ENCODE results near the gene HACD3. TPM values are rescaled to one million over a fixed set of nuclear protein-coding genes. Genes with fewer than 3 reads are reported as not detected.

HACD3 gene
- total and polyA plus RNA-seq, 2 of the 13 experiments (the other 11 are each of a cell fraction or from before 2014, with no cell fraction given), result 73.6 to 161 TPM

DNA sequence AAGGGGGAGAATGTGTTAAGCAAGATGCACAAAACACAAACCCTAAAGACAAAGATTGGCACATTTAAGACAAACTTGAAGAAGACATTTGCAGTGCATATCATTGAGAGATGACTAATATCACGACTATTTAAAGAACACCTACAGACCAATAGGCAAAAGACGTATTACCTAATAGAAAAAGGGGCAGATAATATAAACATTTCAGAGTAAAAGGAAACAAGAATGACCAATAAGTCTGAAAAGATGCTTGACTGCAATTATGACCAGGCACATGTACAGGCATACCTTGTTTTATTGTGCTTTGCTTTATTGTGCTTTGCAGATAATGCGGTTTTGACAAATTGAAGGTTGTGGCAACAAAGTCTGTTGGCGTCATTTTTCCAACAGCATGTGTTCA lies 4.9 kb downstream of the HACD3 start:
- no peak overlapping the region for H2AFZ ChIP-seq (ENCODE audit: low read length)
- H3K79me2 ChIP-seq (ENCODE audit: insufficient read depth, low read length), result peaks cover 86% of the 10 kb centered on the region
- ChIA-PET POLR2A (no interaction called here), CTCF (ENCODE audit: low intra/inter-chr PET ratio, low total read pairs) (no interaction called here)
- H3K9me3 ChIP-seq (ENCODE audit: low read length), result no peaks in the 10 kb centered on the region
- H3K4me2 ChIP-seq (ENCODE audit: low read depth, low read length), result no peak overlapping the region
- peaks cover 17% of the 10 kb centered on the region; the same call in 1 of the 2 replicates for H4K20me1 ChIP-seq (ENCODE audit: insufficient read depth, low read length)
- 91% methylated on average over 4 of the region's 4 CpGs for WGBS (ENCODE audit: low lambda C conversion rate)
- ATAC-seq (no peak), DNase-seq (ENCODE audit: low spot score) (no peak), FAIRE-seq (no peak)
- BruUV-seq (replicated peaks), result no TSS peak
- H3K27me3 ChIP-seq (ENCODE audit: control insufficient read depth in 1 of 2, insufficient read depth in 2 of 2, low read length in 2 of 2), result no peaks in the 10 kb centered on the region
- no peak overlapping the region for H3K4me3 ChIP-seq (replicated peaks in 1 of 3; ENCODE audit: insufficient read depth in 1 of 3, low read depth in 2 of 3, low read length in 3 of 3)
- H3K27ac ChIP-seq (ENCODE audit: extremely low read length, insufficient read depth, low read length), result no peak overlapping the region
- intact Hi-C loops (cut with micrococcal nuclease; ENCODE audit: unreplicated experiment), result no loop called here
- H3K4me1 ChIP-seq (ENCODE audit: insufficient read depth, low read length), result peaks cover 45% of the 10 kb centered on the region
- in situ Hi-C loops (cut with HindIII; ENCODE audit: extremely low pct_ligation_motif_present, low pct_unique_long_range_greater_than_20kb), result no loop called here
- no peak overlapping the region for H3K9ac ChIP-seq (ENCODE audit: insufficient read depth, low read depth, low read length)
- TF ChIP-seq JUNB (CRISPR knock-in tag; IDR thresholded peaks at IDR 0.05; ENCODE audit: borderline replicate concordance) (no peak), SMC3 (IDR thresholded peaks at IDR 0.05; ENCODE audit: low read length) (no peak), DNMT3B (CRISPR knock-in tag; conservative IDR thresholded peaks at IDR 0.05) (no peak), TFDP1 (CRISPR knock-in tag; IDR thresholded peaks at IDR 0.05; ENCODE audit: borderline replicate concordance) (no peak), AHDC1 (CRISPR knock-in tag; IDR thresholded peaks at IDR 0.05; ENCODE audit: borderline replicate concordance) (no peak), ZNF883 (CRISPR knock-in tag; IDR thresholded peaks at IDR 0.05; ENCODE audit: not compliant biosample characterization) (no peak)
- H3K36me3 ChIP-seq (replicated peaks in 1 of 2; ENCODE audit: control insufficient read depth in 1 of 2, insufficient read depth in 2 of 2, low read length in 2 of 2), result peaks cover 0 to 4% of the 10 kb centered on the region in 2 experiments; a peak in 2 of 5 replicates

Data from HepG2 (cell line).